SK-N-SH treated with all-trans-retinoic acid at 6 μM for 48 hours (cell line): ENCODE results near the gene UBE2U.

ENCODE experiments used
- ATAC-seq: fragments of 200-7000 bp; cut with Tn5 transposase; 3 replicates; pipeline ENCODE4 v1.9.1; 2020; ENCODE audit warnings: mild to moderate bottlenecking, moderate library complexity
- ARNTL ChIP-seq: fragments of 450-650 bp; formaldehyde crosslinking; IDR thresholded peaks from 2 replicates; pipeline ENCODE4 v1.5.0; 2020; ENCODE audit warnings: low read depth, mild to moderate bottlenecking, moderate library complexity, borderline replicate concordance
- BACH2 ChIP-seq: fragments of 250-450 bp; sonication (Bioruptor Pico); IDR thresholded peaks from 2 replicates; pipeline ENCODE4 v1.9.0; 2021; ENCODE audit warnings: mild to moderate bottlenecking, borderline replicate concordance
- CSDC2 ChIP-seq: fragments of 250-450 bp; sonication (Bioruptor Pico); IDR thresholded peaks from 2 replicates; pipeline ENCODE4 v1.5.0; 2020; ENCODE audit warnings: mild to moderate bottlenecking, moderate library complexity
- ESRRG ChIP-seq: fragments of 250-450 bp; sonication (Bioruptor Pico); IDR thresholded peaks from 2 replicates; pipeline ENCODE4 v1.6.1; 2021; ENCODE audit warnings: mild to moderate bottlenecking
- GLIS3 ChIP-seq: fragments of 250-450 bp; sonication (Bioruptor Pico); IDR thresholded peaks from 2 replicates; pipeline ENCODE4 v1.5.0; 2020; ENCODE audit warnings: mild to moderate bottlenecking, moderate library complexity
- ISL1 ChIP-seq: fragments of 250-450 bp; sonication (Bioruptor Pico); IDR thresholded peaks from 2 replicates; pipeline ENCODE4 v2.1.2; 2022; ENCODE audit warnings: mild to moderate bottlenecking, moderate library complexity
- OSR1 ChIP-seq: fragments of 250-450 bp; sonication (Bioruptor Pico); IDR thresholded peaks from 2 replicates; pipeline ENCODE4 v1.8.0; 2022; ENCODE audit warnings: moderate library complexity, mild to moderate bottlenecking, inconsistent platforms
- PPARA ChIP-seq: fragments of 250-450 bp; sonication (Bioruptor Pico); IDR thresholded peaks from 2 replicates; pipeline ENCODE4 v1.5.0; 2020; ENCODE audit warnings: mild to moderate bottlenecking, borderline replicate concordance
- RARB ChIP-seq: fragments of 250-450 bp; sonication (Bioruptor Pico); IDR thresholded peaks from 2 replicates; pipeline ENCODE4 v1.8.0; 2021; ENCODE audit warnings: mild to moderate bottlenecking, moderate library complexity
- SNAI2 ChIP-seq: fragments of 250-450 bp; sonication (Bioruptor Pico); IDR thresholded peaks from 2 replicates; pipeline ENCODE4 v1.5.0; 2020; ENCODE audit warnings: mild to moderate bottlenecking, moderate library complexity
- TCF4 ChIP-seq: fragments of 250-450 bp; sonication (Bioruptor Pico); IDR thresholded peaks from 2 replicates; pipeline ENCODE4 v1.8.0; 2021; ENCODE audit warnings: mild to moderate bottlenecking, moderate library complexity, borderline replicate concordance
- TOX ChIP-seq: fragments of 250-450 bp; sonication (Bioruptor Pico); IDR thresholded peaks from 2 replicates; pipeline ENCODE4 v1.8.0; 2021; ENCODE audit warnings: mild to moderate bottlenecking, moderate library complexity, borderline replicate concordance
- ZC3H10 ChIP-seq: fragments of 250-450 bp; sonication (Bioruptor Pico); IDR thresholded peaks from 2 replicates; pipeline ENCODE4 v1.5.1; 2021; ENCODE audit warnings: mild to moderate bottlenecking, moderate library complexity
- ZFP3 ChIP-seq: fragments of 250-450 bp; sonication (Bioruptor Pico); IDR thresholded peaks from 2 replicates; pipeline ENCODE4 v1.5.0; 2020; ENCODE audit warnings: mild to moderate bottlenecking, moderate library complexity
- ZFP30 ChIP-seq: fragments of 450-650 bp; formaldehyde crosslinking; IDR thresholded peaks from 2 replicates; pipeline ENCODE4 v1.5.0; 2022; ENCODE audit warnings: mild to moderate bottlenecking, moderate library complexity
- ZNF565 ChIP-seq: fragments of 450-650 bp; formaldehyde crosslinking; conservative IDR thresholded peaks from 2 replicates; pipeline ENCODE4 v1.5.0; 2020; ENCODE audit warnings: low read depth, mild to moderate bottlenecking, moderate library complexity
- ZNF70 ChIP-seq: fragments of 450-650 bp; formaldehyde crosslinking; IDR thresholded peaks from 2 replicates; pipeline ENCODE4 v1.5.0; 2020; ENCODE audit warnings: mild to moderate bottlenecking, moderate library complexity
- ZNF8 ChIP-seq: fragments of 450-650 bp; formaldehyde crosslinking; IDR thresholded peaks from 2 replicates; pipeline ENCODE4 v1.5.0; 2020; ENCODE audit warnings: mild to moderate bottlenecking, moderate library complexity
- TF ChIP-seq, protein P1 (sequence below): fragments of 250-450 bp; sonication (Bioruptor Pico); IDR thresholded peaks from 2 replicates; pipeline ENCODE4 v1.8.0; 2021; ENCODE audit warnings: low read depth, mild to moderate bottlenecking, moderate library complexity, borderline replicate concordance
- TF ChIP-seq, protein P2 (sequence below): fragments of 250-450 bp; sonication (Bioruptor Pico); IDR thresholded peaks from 2 replicates; pipeline ENCODE4 v1.5.1; 2020; ENCODE audit warnings: low read depth, mild to moderate bottlenecking, moderate library complexity
- TF ChIP-seq, protein P3 (sequence below): fragments of 250-450 bp; sonication (Bioruptor Pico); IDR thresholded peaks from 2 replicates; pipeline ENCODE4 v1.5.1; 2021; ENCODE audit warnings: mild to moderate bottlenecking, moderate library complexity
- TF ChIP-seq, protein P4 (sequence below): fragments of 250-450 bp; sonication (Bioruptor Pico); IDR thresholded peaks from 2 replicates; pipeline ENCODE4 v1.5.0; 2020; ENCODE audit warnings: mild to moderate bottlenecking, moderate library complexity

The UBE2U gene

DNA sequence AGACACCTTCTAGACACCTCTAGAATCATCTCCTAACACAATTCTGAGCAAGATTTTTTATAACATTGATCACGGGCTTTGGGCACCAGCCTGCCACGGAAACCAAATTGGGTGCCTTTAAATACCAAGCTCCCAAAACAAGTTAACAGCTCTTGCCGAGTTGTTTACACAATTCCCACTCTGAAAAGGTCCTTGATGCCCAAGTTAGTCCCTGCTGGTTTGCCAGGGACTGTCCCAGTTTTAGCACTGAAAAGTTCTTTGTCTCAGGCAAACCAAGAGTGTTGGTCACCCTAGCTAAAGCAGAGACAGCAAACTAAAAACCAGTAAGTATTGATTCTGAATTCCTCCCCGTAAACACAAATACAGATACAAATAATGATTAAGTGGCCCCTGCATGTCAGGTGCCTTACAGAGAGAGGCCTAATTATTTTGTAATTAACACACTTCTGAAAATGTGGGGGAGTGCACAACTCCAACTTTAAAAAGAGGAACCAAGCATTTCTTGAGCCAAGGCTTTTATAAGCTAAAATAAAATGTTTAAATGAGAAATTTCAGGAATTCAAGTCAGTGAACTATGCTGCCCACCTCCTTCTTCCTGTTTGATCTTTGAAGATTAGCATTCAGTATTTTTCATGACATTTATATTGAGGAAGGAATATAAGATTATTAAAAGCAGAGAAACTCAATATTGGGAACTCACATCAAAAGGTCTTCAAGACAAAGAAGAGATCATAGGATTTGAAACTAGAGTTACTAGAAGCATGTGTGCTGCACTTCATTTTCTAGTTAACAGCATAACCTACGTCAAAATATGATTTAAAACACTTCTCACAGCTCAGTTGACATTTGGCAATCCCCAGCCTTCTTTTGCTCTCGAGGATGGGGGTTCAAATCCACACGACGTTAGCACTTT is 9.0 kb upstream of the UBE2U start:
- no peak for TF ChIP-seq ZNF8 (CRISPR knock-in tag)
- TF ChIP-seq ARNTL (CRISPR knock-in tag), result no peak
- no peak for TF ChIP-seq TCF4
- TF ChIP-seq, all 23 proteins: peak for 0
- ATAC-seq, result peak; percentile 16; the same call in 2 of the 3 replicates

DNA sequence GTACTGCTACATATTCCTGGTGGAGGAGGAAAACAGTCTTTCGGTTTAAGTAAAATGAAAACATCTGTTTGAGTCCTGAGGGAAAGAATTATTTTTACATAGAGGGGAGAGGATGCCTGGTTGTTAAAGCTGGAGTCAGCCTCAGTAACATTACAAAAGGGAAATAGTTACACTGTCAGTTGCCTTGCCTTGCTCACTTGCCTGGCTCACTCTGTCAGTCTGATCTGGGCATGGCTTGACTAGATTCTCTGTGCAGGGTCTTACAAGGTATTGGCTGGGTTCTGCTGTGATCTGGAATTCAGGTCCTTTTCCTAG is 8.4 kb upstream of the UBE2U start:
- TF ChIP-seq OSR1 (CRISPR knock-in tag) (no peak), ESRRG (no peak), RARB (CRISPR knock-in tag) (no peak), ZC3H10 (CRISPR knock-in tag) (no peak), ZNF565 (CRISPR knock-in tag) (no peak), TOX (CRISPR knock-in tag) (no peak), ZFP3 (CRISPR knock-in tag) (no peak), GLIS3 (no peak), ZNF70 (CRISPR knock-in tag) (no peak), ISL1 (CRISPR knock-in tag) (no peak), CSDC2 (no peak), PPARA (no peak), SNAI2 (CRISPR knock-in tag) (no peak), BACH2 (CRISPR knock-in tag) (no peak)
- TF ChIP-seq, protein P1, sequence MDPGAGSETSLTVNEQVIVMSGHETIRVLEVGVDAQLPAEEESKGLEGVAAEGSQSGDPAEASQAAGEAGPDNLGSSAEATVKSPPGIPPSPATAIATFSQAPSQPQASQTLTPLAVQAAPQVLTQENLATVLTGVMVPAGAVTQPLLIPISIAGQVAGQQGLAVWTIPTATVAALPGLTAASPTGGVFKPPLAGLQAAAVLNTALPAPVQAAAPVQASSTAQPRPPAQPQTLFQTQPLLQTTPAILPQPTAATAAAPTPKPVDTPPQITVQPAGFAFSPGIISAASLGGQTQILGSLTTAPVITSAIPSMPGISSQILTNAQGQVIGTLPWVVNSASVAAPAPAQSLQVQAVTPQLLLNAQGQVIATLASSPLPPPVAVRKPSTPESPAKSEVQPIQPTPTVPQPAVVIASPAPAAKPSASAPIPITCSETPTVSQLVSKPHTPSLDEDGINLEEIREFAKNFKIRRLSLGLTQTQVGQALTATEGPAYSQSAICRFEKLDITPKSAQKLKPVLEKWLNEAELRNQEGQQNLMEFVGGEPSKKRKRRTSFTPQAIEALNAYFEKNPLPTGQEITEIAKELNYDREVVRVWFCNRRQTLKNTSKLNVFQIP (CRISPR knock-in tag), result no peak
- TF ChIP-seq, protein P2, sequence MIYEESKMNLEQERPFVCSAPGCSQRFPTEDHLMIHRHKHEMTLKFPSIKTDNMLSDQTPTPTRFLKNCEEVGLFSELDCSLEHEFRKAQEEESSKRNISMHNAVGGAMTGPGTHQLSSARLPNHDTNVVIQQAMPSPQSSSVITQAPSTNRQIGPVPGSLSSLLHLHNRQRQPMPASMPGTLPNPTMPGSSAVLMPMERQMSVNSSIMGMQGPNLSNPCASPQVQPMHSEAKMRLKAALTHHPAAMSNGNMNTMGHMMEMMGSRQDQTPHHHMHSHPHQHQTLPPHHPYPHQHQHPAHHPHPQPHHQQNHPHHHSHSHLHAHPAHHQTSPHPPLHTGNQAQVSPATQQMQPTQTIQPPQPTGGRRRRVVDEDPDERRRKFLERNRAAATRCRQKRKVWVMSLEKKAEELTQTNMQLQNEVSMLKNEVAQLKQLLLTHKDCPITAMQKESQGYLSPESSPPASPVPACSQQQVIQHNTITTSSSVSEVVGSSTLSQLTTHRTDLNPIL, result no peak
- TF ChIP-seq, protein P3, sequence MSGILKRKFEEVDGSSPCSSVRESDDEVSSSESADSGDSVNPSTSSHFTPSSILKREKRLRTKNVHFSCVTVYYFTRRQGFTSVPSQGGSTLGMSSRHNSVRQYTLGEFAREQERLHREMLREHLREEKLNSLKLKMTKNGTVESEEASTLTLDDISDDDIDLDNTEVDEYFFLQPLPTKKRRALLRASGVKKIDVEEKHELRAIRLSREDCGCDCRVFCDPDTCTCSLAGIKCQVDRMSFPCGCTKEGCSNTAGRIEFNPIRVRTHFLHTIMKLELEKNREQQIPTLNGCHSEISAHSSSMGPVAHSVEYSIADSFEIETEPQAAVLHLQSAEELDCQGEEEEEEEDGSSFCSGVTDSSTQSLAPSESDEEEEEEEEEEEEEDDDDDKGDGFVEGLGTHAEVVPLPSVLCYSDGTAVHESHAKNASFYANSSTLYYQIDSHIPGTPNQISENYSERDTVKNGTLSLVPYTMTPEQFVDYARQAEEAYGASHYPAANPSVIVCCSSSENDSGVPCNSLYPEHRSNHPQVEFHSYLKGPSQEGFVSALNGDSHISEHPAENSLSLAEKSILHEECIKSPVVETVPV (CRISPR knock-in tag), result no peak
- ATAC-seq, result peak; percentile 66

DNA sequence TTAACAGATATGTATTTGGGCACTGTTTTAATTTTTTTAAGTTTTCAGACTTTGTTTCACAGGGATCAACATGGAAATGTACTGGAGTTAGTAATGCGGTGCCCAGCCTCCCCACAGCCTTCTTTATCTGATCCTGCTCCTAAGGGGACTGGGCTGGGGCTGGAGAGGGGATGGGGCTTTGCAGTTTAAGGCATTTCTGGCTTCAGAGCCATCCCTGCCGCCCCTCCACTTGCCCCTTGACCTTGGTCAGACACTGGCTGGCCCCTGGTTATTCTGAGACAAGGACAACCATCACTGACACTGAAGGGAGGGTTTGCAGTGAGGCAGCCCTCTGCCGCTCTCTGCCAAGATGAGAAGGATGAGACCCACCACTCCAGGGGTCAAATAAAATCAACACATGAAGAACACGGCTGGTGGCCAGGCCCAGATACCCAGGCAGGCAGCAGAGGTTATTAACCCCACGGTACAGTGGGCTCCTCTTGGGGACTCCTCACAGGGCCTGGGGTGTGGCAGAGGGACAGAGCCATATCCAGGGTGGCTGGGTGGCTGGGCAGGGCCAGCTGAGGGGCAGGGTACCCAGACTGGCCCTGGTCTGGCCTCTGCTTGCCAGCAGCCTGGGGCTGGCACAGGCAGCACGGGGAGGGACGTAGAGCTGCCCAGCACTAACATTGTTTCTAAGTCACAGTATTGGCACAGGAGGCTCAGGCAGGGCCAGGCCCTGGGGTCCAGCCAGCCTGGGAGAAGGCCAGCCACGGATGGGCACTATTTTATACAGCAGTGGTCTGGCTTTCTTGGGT is 7.2 kb upstream of the UBE2U start:
- no peak for ATAC-seq
- TF ChIP-seq ZNF8 (CRISPR knock-in tag), result no peak
- TF ChIP-seq, protein P1 (CRISPR knock-in tag), result no peak
- TF ChIP-seq CSDC2, result no peak
- TF ChIP-seq ZFP30 (CRISPR knock-in tag), result no peak
- no peak for TF ChIP-seq TCF4
- TF ChIP-seq RARB (CRISPR knock-in tag), result no peak
- TF ChIP-seq GLIS3, result no peak
- TF ChIP-seq BACH2 (CRISPR knock-in tag), result no peak
- TF ChIP-seq, protein P4, sequence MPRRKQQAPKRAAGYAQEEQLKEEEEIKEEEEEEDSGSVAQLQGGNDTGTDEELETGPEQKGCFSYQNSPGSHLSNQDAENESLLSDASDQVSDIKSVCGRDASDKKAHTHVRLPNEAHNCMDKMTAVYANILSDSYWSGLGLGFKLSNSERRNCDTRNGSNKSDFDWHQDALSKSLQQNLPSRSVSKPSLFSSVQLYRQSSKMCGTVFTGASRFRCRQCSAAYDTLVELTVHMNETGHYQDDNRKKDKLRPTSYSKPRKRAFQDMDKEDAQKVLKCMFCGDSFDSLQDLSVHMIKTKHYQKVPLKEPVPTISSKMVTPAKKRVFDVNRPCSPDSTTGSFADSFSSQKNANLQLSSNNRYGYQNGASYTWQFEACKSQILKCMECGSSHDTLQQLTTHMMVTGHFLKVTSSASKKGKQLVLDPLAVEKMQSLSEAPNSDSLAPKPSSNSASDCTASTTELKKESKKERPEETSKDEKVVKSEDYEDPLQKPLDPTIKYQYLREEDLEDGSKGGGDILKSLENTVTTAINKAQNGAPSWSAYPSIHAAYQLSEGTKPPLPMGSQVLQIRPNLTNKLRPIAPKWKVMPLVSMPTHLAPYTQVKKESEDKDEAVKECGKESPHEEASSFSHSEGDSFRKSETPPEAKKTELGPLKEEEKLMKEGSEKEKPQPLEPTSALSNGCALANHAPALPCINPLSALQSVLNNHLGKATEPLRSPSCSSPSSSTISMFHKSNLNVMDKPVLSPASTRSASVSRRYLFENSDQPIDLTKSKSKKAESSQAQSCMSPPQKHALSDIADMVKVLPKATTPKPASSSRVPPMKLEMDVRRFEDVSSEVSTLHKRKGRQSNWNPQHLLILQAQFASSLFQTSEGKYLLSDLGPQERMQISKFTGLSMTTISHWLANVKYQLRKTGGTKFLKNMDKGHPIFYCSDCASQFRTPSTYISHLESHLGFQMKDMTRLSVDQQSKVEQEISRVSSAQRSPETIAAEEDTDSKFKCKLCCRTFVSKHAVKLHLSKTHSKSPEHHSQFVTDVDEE (CRISPR knock-in tag), result no peak
- TF ChIP-seq, protein P3 (CRISPR knock-in tag), result no peak
- TF ChIP-seq ZFP3 (CRISPR knock-in tag), result no peak
- TF ChIP-seq, protein P2, result no peak
- no peak for TF ChIP-seq ZNF70 (CRISPR knock-in tag)
